HepG2 (cell line): ENCODE results near the gene MSI2. TPM values are rescaled to one million over a fixed set of nuclear protein-coding genes. Genes with fewer than 3 reads are reported as not detected.

ENCODE experiments used
- CEBPB ChIP-seq: IDR thresholded peaks from 2 replicates; pipeline ENCODE4 v1.6.1; 2011; ENCODE audit warnings: low read depth, low read length, improper control_type of control experiment, borderline replicate concordance
- FOXO1 ChIP-seq: sonication (generic); formaldehyde crosslinking; IDR thresholded peaks from 2 replicates; pipeline ENCODE4 v1.4.0; 2020; ENCODE audit warnings: missing genetic modification reagents
- HOXA5 ChIP-seq: sonication (generic); formaldehyde crosslinking; IDR thresholded peaks from 2 replicates; pipeline ENCODE4 v1.4.0; 2020; ENCODE audit warnings: missing genetic modification reagents
- SUZ12 ChIP-seq: fragments of 150-350 bp; IDR thresholded peaks from 2 replicates; pipeline ENCODE4 v1.6.1; 2014; ENCODE audit warnings: low read depth, low read length
- ZBTB33 ChIP-seq: sonication (generic); formaldehyde crosslinking; IDR thresholded peaks from 2 replicates; pipeline ENCODE4 v1.4.0; 2020; ENCODE audit warnings: missing genetic modification reagents
- ZNF280D ChIP-seq: sonication (generic); formaldehyde crosslinking; IDR thresholded peaks from 2 replicates; pipeline ENCODE4 v1.5.1; 2020; ENCODE audit warnings: mild to moderate bottlenecking, missing genetic modification reagents
- ZNF652 ChIP-seq: IDR thresholded peaks from 2 replicates; pipeline ENCODE4 v1.6.1; 2016; ENCODE audit warnings: low read depth, borderline replicate concordance
- ZNF713 ChIP-seq: sonication (generic); formaldehyde crosslinking; IDR thresholded peaks from 2 replicates; pipeline ENCODE4 v1.4.0; 2020; ENCODE audit warnings: mild to moderate bottlenecking, missing genetic modification reagents
- polyA plus RNA-seq, 8 experiments: library from polyadenylated mRNA; depleted of rRNA in 3 of 8; stranded (reverse) in 7 of 8; unstranded in 1 of 8; fragments of >200 nt; fragmentation: Illumina TruSeq in 4 of 8; extraction: Trizol in 4 of 8; gene quantifications; 2 replicates each; pipeline versions ENCODE4 v1.2.1 to v1.2.3, GENCODE V29; 2011 to 2016; ENCODE audit warnings: low read depth in 4 of 8, missing spikeins in 1 of 8, mixed read lengths in 1 of 8; ENCODE audit not compliant: insufficient read depth in 1 of 8
- total RNA-seq, 5 experiments: library from RNA; depleted of rRNA; stranded (reverse); fragments of >200 nt; fragmentation: Illumina TruSeq; extraction: Trizol; gene quantifications; 2 replicates each; pipeline ENCODE4 v1.2.3, GENCODE V29; 2016; ENCODE audit warnings: low read depth in 1 of 5

MSI2 gene
- total and polyA plus RNA-seq, 2 of the 13 experiments (the other 11 are each of a cell fraction or from before 2014, with no cell fraction given): 77.5 to 78.4 TPM

- no peak for TF ChIP-seq ZNF280D
- no peak for TF ChIP-seq HOXA5 (CRISPR knock-in tag)
- 0 out of 2 replicates have a peak, but pooled peaks have one; percentile 7 for TF ChIP-seq ZNF713 (CRISPR knock-in tag)
- TF ChIP-seq ZNF652 (CRISPR knock-in tag): no peak
- peak; percentile 3; the same call in 1 of the 2 replicates for TF ChIP-seq ZBTB33
- peak; percentile 88 for TF ChIP-seq CEBPB
- no peak for TF ChIP-seq SUZ12
- 0 out of 2 replicates have a peak, but pooled peaks have one; percentile 12 for TF ChIP-seq FOXO1 (CRISPR knock-in tag)
Observed at GRCh38 chr17:57609878-57610270, 353.6 kb downstream of the MSI2 start (continued).
